GM13977 (cell line): ENCODE data around the gene SLC12A9.

ENCODE experiments used
- DNase-seq: peaks from one replicate; pipeline ENCODE4 v3.0.0; 2012; ENCODE audit warnings: low spot score
- CTCF ChIP-seq: IDR thresholded peaks from 2 replicates; pipeline ENCODE4 v1.5.1; 2012; ENCODE audit warnings: mild to moderate bottlenecking, control low read depth; ENCODE audit not compliant: insufficient read depth; ENCODE audit errors: extremely low read depth, missing control alignments
- in situ Hi-C: fragments of 300-500 bp; cut with MboI; formaldehyde crosslinking; loops from one replicate; pipeline ENCODE4 v1.12.0; 2022; ENCODE audit warnings: low sequenced_read_pairs, low pct_unique_long_range_greater_than_20kb, mixed read lengths, inconsistent platforms; ENCODE audit not compliant: unreplicated experiment

SLC12A9 gene

GRCh38 chr7:100884736-100885439 lies 32.4 kb downstream of the SLC12A9 start:
- DNase-seq, result no peak
- no peak for TF ChIP-seq CTCF
- in situ Hi-C loops, result no loop called here

GRCh38 chr7:100885440-100886141 lies 33.1 kb downstream of the SLC12A9 start:
- no peak for TF ChIP-seq CTCF
- in situ Hi-C loops, result no loop called here
- no peak for DNase-seq

GRCh38 chr7:100886142-100886935 lies 33.8 kb downstream of the SLC12A9 start:
- no peak for DNase-seq
- in situ Hi-C loops, result no loop called here
- no peak for TF ChIP-seq CTCF

GRCh38 chr7:100886936-100887515 lies 34.5 kb downstream of the SLC12A9 start:
- no peak for TF ChIP-seq CTCF
- in situ Hi-C loops, result no loop called here
- no peak for DNase-seq

- in situ Hi-C loops, result no loop called here
- DNase-seq, result peak; percentile 86
- no peak for TF ChIP-seq CTCF
Observed at GRCh38 chr7:100887516-100888290, 35.2 kb downstream of the SLC12A9 start.
